Neuronal stem cell (in vitro differentiated cells): Measurements from ENCODE around the gene HOXA13.
A peak's percentile ranks its signal among the peaks of the same experiment; 100 is the strongest.

Experiments
- DNase-seq: peaks from one replicate; pipeline ENCODE4 v3.0.0-alpha.2; 2013; ENCODE audit warnings: low spot score
- H2AFZ ChIP-seq: one replicate; pipeline ENCODE4 v1.6.1; 2013; ENCODE audit warnings: mild to moderate bottlenecking, low read length, inconsistent platforms
- H2AK5ac ChIP-seq: 2 replicates; pipeline ENCODE4 v1.6.1; 2013; ENCODE audit warnings: low read depth, mild to moderate bottlenecking, inconsistent platforms, low read length, moderate library complexity, mixed read lengths
- H2BK120ac ChIP-seq: 2 replicates; pipeline ENCODE4 v1.6.1; 2013; ENCODE audit warnings: low read depth, mild to moderate bottlenecking, inconsistent platforms, low read length, moderate library complexity, mixed read lengths
- H2BK12ac ChIP-seq: one replicate; pipeline ENCODE4 v1.6.1; 2013; ENCODE audit warnings: low read length, inconsistent platforms
- H2BK15ac ChIP-seq: 2 replicates; pipeline ENCODE4 v1.6.1; 2013; ENCODE audit warnings: mild to moderate bottlenecking, low read length, inconsistent platforms, mixed read lengths
- H2BK5ac ChIP-seq: one replicate; pipeline ENCODE4 v1.6.1; 2013; ENCODE audit warnings: inconsistent platforms, mild to moderate bottlenecking, low read length, moderate library complexity
- H3K14ac ChIP-seq: one replicate; pipeline ENCODE4 v1.6.1; 2013; ENCODE audit warnings: low read length, inconsistent platforms
- H3K18ac ChIP-seq: 2 replicates; pipeline ENCODE4 v1.6.1; 2013; ENCODE audit warnings: low read length, inconsistent platforms
- H3K23ac ChIP-seq: 2 replicates; pipeline ENCODE4 v1.6.1; 2013; ENCODE audit warnings: low read depth, mild to moderate bottlenecking, mixed read lengths, low read length, inconsistent platforms; ENCODE audit not compliant: poor library complexity
- H3K27ac ChIP-seq: replicated peaks from 3 replicates; pipeline ENCODE4 v1.5.1; 2013; ENCODE audit warnings: low read length, inconsistent platforms
- H3K27me3 ChIP-seq, 3 experiments: 2 replicates each; pipeline ENCODE4 v1.6.1; 2013; ENCODE audit warnings: low read length in 3 of 3, mild to moderate bottlenecking in 2 of 3, inconsistent platforms in 1 of 3, low read depth in 1 of 3, mixed read lengths in 1 of 3, moderate library complexity in 1 of 3; ENCODE audit not compliant: control insufficient read depth in 3 of 3, insufficient read depth in 3 of 3
- H3K36me3 ChIP-seq, 2 donors: replicated peaks in 1 of 2; 2 replicates each; pipeline ENCODE4 v1.6.1; 2013; ENCODE audit warnings: low read length in 2 of 2; ENCODE audit not compliant: control insufficient read depth in 2 of 2, insufficient read depth in 2 of 2
- H3K4ac ChIP-seq: 2 replicates; pipeline ENCODE4 v1.6.1; 2013; ENCODE audit warnings: inconsistent platforms, mild to moderate bottlenecking, low read length, moderate library complexity
- H3K4me1 ChIP-seq, 2 donors: 1 replicate in 1 of 2; 2 replicates in 1 of 2; pipeline ENCODE4 v1.6.1; 2013; ENCODE audit warnings: low read length in 2 of 2, low read depth in 1 of 2; ENCODE audit not compliant: control insufficient read depth in 2 of 2, insufficient read depth in 1 of 2
- H3K4me2 ChIP-seq: one replicate; pipeline ENCODE4 v1.6.1; 2013; ENCODE audit warnings: mild to moderate bottlenecking, low read length, inconsistent platforms; ENCODE audit not compliant: insufficient read depth, poor library complexity, severe bottlenecking
- H3K4me3 ChIP-seq, 2 donors: 2 replicates each; pipeline ENCODE4 v1.5.1; 2013; ENCODE audit warnings: low read length in 2 of 2, mild to moderate bottlenecking in 2 of 2, inconsistent platforms in 1 of 2, moderate library complexity in 1 of 2
- H3K79me1 ChIP-seq: one replicate; pipeline ENCODE4 v1.6.1; 2013; ENCODE audit warnings: low read depth, mild to moderate bottlenecking, inconsistent platforms, low read length, moderate library complexity
- H3K9ac ChIP-seq: one replicate; pipeline ENCODE4 v1.6.1; 2013; ENCODE audit warnings: mild to moderate bottlenecking, low read depth, low read length, inconsistent platforms; ENCODE audit not compliant: poor library complexity
- H3K9me3 ChIP-seq, 2 donors: replicated peaks in 1 of 2; 2 replicates each; pipeline versions ENCODE3 to v1.6.1; 2013; ENCODE audit warnings: low read length in 2 of 2, mild to moderate bottlenecking in 2 of 2, inconsistent platforms in 1 of 2, low read depth in 1 of 2, mixed read lengths in 1 of 2, moderate library complexity in 1 of 2; ENCODE audit not compliant: control insufficient read depth in 2 of 2, insufficient read depth in 1 of 2
- H4K8ac ChIP-seq: one replicate; pipeline ENCODE4 v1.6.1; 2013; ENCODE audit warnings: low read depth, mild to moderate bottlenecking, inconsistent platforms, low read length, moderate library complexity
- H4K91ac ChIP-seq: one replicate; pipeline ENCODE4 v1.6.1; 2013; ENCODE audit warnings: low read length, low read depth, mild to moderate bottlenecking, inconsistent platforms; ENCODE audit not compliant: poor library complexity
- WGBS, 2 donors: extraction: QIAGEN DNeasy Blood & Tissue Kit; methylation state at CpG; one replicate each; pipeline ENCODE4 v1.1.7; 2013; ENCODE audit warnings: missing lambda C conversion rate in 2 of 2, mixed read lengths in 1 of 2; ENCODE audit not compliant: insufficient read length in 2 of 2, insufficient replicate concordance in 1 of 2; ENCODE audit errors: extremely low coverage in 2 of 2; 5-methylcytosine and 5-hydroxymethylcytosine counted together

HOXA13 gene

GRCh38 chr7:27175626-27176523 lies 24.0 kb downstream of the HOXA13 start:
- H2BK120ac ChIP-seq, result no peak overlapping the region
- no peak overlapping the region for H3K23ac ChIP-seq
- H2BK12ac ChIP-seq, result no peak overlapping the region
- H3K27ac ChIP-seq, result no peak overlapping the region
- no peak overlapping the region for H2BK5ac ChIP-seq
- no peak overlapping the region for H3K4ac ChIP-seq
- no peaks in the 10 kb centered on the region for H3K36me3 ChIP-seq
- DNase-seq, result no peak
- no peak overlapping the region for H4K8ac ChIP-seq
- no CpG with 5 or more reads among the region's 40 CpGs for WGBS, 2 donors
- H3K14ac ChIP-seq, result peak overlapping the region; percentile 58
- no peak overlapping the region for H3K4me2 ChIP-seq
- H3K9ac ChIP-seq, result no peak overlapping the region
- no peak overlapping the region for H2BK15ac ChIP-seq
- no peak overlapping the region for H3K4me3 ChIP-seq
- peak overlapping the region; percentile 78 for H2AFZ ChIP-seq
- no peak overlapping the region for H3K18ac ChIP-seq
- H3K4me1 ChIP-seq, result no peaks in the 10 kb centered on the region
- H3K27me3 ChIP-seq, result peaks cover 69 to 100% (median 97%) of the 10 kb centered on the region in 3 experiments
- no peak overlapping the region for H4K91ac ChIP-seq
- H3K9me3 ChIP-seq, result peaks cover 2 to 17% of the 10 kb centered on the region in 2 donors
- H3K79me1 ChIP-seq, result no peaks in the 10 kb centered on the region
- H2AK5ac ChIP-seq, result no peak overlapping the region

GRCh38 chr7:27174874-27175625 lies 24.8 kb downstream of the HOXA13 start:
- H3K79me1 ChIP-seq, result no peaks in the 10 kb centered on the region
- peaks cover 2 to 17% of the 10 kb centered on the region in 2 donors for H3K9me3 ChIP-seq
- DNase-seq, result no peak
- no CpG with 5 or more reads among the region's 12 CpGs for WGBS, 2 donors
- no peak overlapping the region for H2BK12ac ChIP-seq
- peaks cover 68 to 100% (median 92%) of the 10 kb centered on the region in 3 experiments for H3K27me3 ChIP-seq
- no peaks in the 10 kb centered on the region for H3K36me3 ChIP-seq
- H4K8ac ChIP-seq, result no peak overlapping the region
- no peak overlapping the region for H2BK120ac ChIP-seq
- no peak overlapping the region for H3K18ac ChIP-seq
- no peak overlapping the region for H3K9ac ChIP-seq
- no peak overlapping the region for H3K14ac ChIP-seq
- H2BK15ac ChIP-seq, result no peak overlapping the region
- no peak overlapping the region for H3K4me2 ChIP-seq
- no peak overlapping the region for H3K23ac ChIP-seq
- no peak overlapping the region for H2AK5ac ChIP-seq
- H3K4me3 ChIP-seq, result no peak overlapping the region
- no peak overlapping the region for H2BK5ac ChIP-seq
- H4K91ac ChIP-seq, result no peak overlapping the region
- no peaks in the 10 kb centered on the region for H3K4me1 ChIP-seq
- peak overlapping the region; percentile 78 for H2AFZ ChIP-seq
- no peak overlapping the region for H3K4ac ChIP-seq
- H3K27ac ChIP-seq, result no peak overlapping the region

GRCh38 chr7:27173956-27174873 lies 25.7 kb downstream of the HOXA13 start, which contains the start of gene HOXA10:
Gene HOXA10, minus strand, starts transcription at chr7:27174320. Its CDS starts 14 bp downstream, at chr7:27174306.
- Histone ChIP-seq H3K4me3 (no peak within 1 kb of the TSS), H4K8ac (no peak within 1 kb of the TSS), H3K79me1 (no peaks in the 10 kb centered on the region), H3K14ac (no peak within 1 kb of the TSS), H2BK12ac (no peak within 1 kb of the TSS), H3K27me3 (peaks cover 70 to 99% (median 92%) of the 10 kb centered on the region in 3 experiments), H2BK15ac (no peak within 1 kb of the TSS), H4K91ac (no peak within 1 kb of the TSS), H3K4me1 (no peaks in the 10 kb centered on the region), H3K9ac (no peak within 1 kb of the TSS), H3K4ac (no peak within 1 kb of the TSS), H3K4me2 (peak within 1 kb of the TSS; percentile 11), H3K23ac (peak within 1 kb of the TSS; percentile 80), H2AFZ (peak within 1 kb of the TSS; percentile 85), H2BK120ac (no peak within 1 kb of the TSS), H3K27ac (no peak within 1 kb of the TSS), H3K18ac (no peak within 1 kb of the TSS), H3K36me3 (no peaks in the 10 kb centered on the region), H2AK5ac (no peak within 1 kb of the TSS), H3K9me3 (peaks cover 2 to 13% of the 10 kb centered on the region in 2 donors), H2BK5ac (peak within 1 kb of the TSS; percentile 39)
- DNase-seq, result no peak
- WGBS, 2 donors, result no CpG with 5 or more reads among the region's 82 CpGs
